Measurements from ENCODE around the gene GALNT10. TPM values are rescaled to one million over a fixed set of nuclear protein-coding genes. Genes with fewer than 3 reads are reported as not detected.

The GALNT10 gene
- total and polyA plus RNA-seq, 2 of the 8 experiments (the other 6 are each of a cell fraction or from before 2014, with no cell fraction given): 4.6 to 15.5 TPM

DNA sequence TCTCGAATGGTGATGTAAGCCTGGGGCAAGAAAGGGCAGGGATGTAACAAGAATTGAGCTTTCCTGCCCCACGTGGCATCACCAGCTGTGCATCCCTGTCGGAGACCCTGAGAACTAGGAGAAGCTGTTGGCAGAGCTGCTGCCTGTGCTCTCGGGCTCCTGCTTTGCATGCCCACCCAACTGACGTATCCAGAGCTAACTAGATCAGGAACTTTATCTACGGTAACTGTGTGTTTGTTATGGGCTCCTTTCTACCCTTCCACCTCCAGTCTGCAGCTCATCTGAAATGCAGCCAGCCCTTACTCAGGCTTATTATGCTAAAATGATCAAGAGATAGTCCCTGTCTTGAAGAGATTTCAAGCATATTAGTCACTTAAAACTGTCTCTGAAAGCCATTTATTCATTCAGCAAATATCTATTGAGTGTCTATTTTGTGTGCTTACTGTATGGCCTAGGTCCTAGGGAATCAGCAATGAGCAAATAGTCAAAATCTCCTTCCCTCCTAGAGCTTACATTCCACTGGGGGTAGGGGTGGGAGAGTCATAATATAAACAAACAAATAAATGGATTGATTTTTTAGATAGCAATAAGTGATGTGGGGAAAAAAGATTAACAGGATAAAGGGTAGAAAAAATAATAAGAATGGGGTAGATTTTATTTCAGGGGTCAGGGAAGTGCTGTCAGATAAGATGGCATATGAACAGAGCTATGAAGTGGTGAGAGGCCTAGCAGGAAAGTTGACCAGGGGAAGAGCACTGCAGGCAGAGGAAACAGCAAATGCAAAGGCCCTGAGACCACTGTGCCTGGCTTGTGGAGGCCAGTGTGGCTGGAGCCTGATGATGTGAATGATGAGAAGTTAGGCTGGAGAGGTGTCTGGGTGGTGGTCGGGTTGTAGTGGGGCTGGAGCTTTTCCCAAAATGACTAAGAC, 118.2 kb downstream of the GALNT10 start:
- H3K4me2 ChIP-seq (ENCODE audit: insufficient read depth in 1 of 2, low read depth in 2 of 2, low read length in 2 of 2): no peak overlapping the region
- no peak overlapping the region; the same call in 1 of the 2 replicates for H4K8ac ChIP-seq (ENCODE audit: extremely low read depth, insufficient read depth, low read length)
- H3K4me3 ChIP-seq (ENCODE audit: extremely low read depth in 1 of 4, insufficient read depth in 2 of 4, low read depth in 3 of 4, low read length in 4 of 4): no peak overlapping the region
- no peak overlapping the region for H2AFZ ChIP-seq (ENCODE audit: low read length)
- no peaks in the 10 kb centered on the region for H3K9me3 ChIP-seq (ENCODE audit: insufficient read depth in 2 of 2, low read depth in 1 of 2, low read length in 1 of 2)
- H3K14ac ChIP-seq (ENCODE audit: insufficient read length): no peak overlapping the region
- H2BK12ac ChIP-seq (ENCODE audit: low read depth, low read length): no peak overlapping the region
- no peak overlapping the region for H2BK5ac ChIP-seq (ENCODE audit: low read depth, low read length)
- H3K79me1 ChIP-seq (ENCODE audit: low read depth, low read length): no peaks in the 10 kb centered on the region
- no peak overlapping the region for H3K23ac ChIP-seq (ENCODE audit: insufficient read length)
- DNase-seq (ENCODE audit: low read depth in 1 of 2, low spot score in 2 of 2): no peak
- WGBS, 2 experiments (ENCODE audit: extremely low coverage in 1 of 2, insufficient coverage in 1 of 2, insufficient read length in 1 of 2, insufficient replicate concordance in 2 of 2, low coverage in 1 of 2, low lambda C conversion rate in 2 of 2, missing lambda C conversion rate in 1 of 2): 84% methylated on average over 7 of the region's 7 CpGs; no CpG with 5 or more reads in 1 of the 2 experiments
- H4K20me1 ChIP-seq (replicated peaks in 1 of 2; ENCODE audit: control insufficient read depth in 1 of 2, insufficient read depth in 2 of 2, low read length in 2 of 2): no peaks in the 10 kb centered on the region
- no peak overlapping the region; the same call in 1 of the 2 replicates for H3K18ac ChIP-seq (ENCODE audit: extremely low read depth, low read length)
- no peak overlapping the region for H3K9ac ChIP-seq (replicated peaks in 1 of 4; ENCODE audit: extremely low read depth in 1 of 4, low read depth in 3 of 4, low read length in 3 of 4)
- no peaks in the 10 kb centered on the region for H3K27me3 ChIP-seq (replicated peaks in 1 of 4; ENCODE audit: control insufficient read depth in 3 of 4, extremely low read depth in 1 of 4, insufficient read depth in 3 of 4, low read length in 3 of 4)
- H2BK120ac ChIP-seq (replicated peaks; ENCODE audit: low read depth, low read length): no peak overlapping the region
- no peak overlapping the region for H3K4ac ChIP-seq (replicated peaks; ENCODE audit: insufficient read length, low read depth, low read length)
- H3K36me3 ChIP-seq (ENCODE audit: control insufficient read depth in 2 of 4, insufficient read depth in 4 of 4, low read length in 3 of 4): no peaks in the 10 kb centered on the region
- no peak overlapping the region for H3K56ac ChIP-seq (replicated peaks; ENCODE audit: insufficient read length, low read depth, low read length)
- H3K27ac ChIP-seq (ENCODE audit: low read depth, low read length): no peak overlapping the region
- H2BK20ac ChIP-seq (ENCODE audit: low read length): no peak overlapping the region
- H3K23me2 ChIP-seq (ENCODE audit: low read depth, low read length): no peaks in the 10 kb centered on the region
- no peak overlapping the region for H4K91ac ChIP-seq (replicated peaks; ENCODE audit: insufficient read length, low read length)
- peak overlapping the region; percentile 46; the same call in 1 of the 2 replicates for H2BK15ac ChIP-seq (ENCODE audit: low read length)
- H2AK5ac ChIP-seq (ENCODE audit: low read depth, low read length): no peak overlapping the region
- POLR2A ChIA-PET (ENCODE audit: partially characterized antibody): interaction anchor here (1.0 kb wide), 1 partner anchor 72 kb away, joined by 3 read pairs; no protein-coding TSS in a partner anchor
- CTCF ChIA-PET (ENCODE audit: partially characterized antibody): interaction anchor here (0.6 to 1.6 kb wide), 3 partner anchors 60 to 111 kb away, joined by 3 to 6 read pairs (median 3); no protein-coding TSS in a partner anchor
- no peak for FAIRE-seq
- no peaks in the 10 kb centered on the region for H3K79me2 ChIP-seq (ENCODE audit: control insufficient read depth in 1 of 2, insufficient read depth in 2 of 2, low read length in 2 of 2)
- no peaks in the 10 kb centered on the region for H3K4me1 ChIP-seq (replicated peaks in 1 of 4; ENCODE audit: control insufficient read depth in 3 of 4, insufficient read depth in 4 of 4, low read length in 3 of 4)
- H4K5ac ChIP-seq (ENCODE audit: insufficient read length, low read depth, low read length): no peak overlapping the region
- TF ChIP-seq, protein P1, sequence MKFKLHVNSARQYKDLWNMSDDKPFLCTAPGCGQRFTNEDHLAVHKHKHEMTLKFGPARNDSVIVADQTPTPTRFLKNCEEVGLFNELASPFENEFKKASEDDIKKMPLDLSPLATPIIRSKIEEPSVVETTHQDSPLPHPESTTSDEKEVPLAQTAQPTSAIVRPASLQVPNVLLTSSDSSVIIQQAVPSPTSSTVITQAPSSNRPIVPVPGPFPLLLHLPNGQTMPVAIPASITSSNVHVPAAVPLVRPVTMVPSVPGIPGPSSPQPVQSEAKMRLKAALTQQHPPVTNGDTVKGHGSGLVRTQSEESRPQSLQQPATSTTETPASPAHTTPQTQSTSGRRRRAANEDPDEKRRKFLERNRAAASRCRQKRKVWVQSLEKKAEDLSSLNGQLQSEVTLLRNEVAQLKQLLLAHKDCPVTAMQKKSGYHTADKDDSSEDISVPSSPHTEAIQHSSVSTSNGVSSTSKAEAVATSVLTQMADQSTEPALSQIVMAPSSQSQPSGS (IDR thresholded peaks at IDR 0.05; ENCODE audit: low read length): no peak
- TF ChIP-seq SAP30 (IDR thresholded peaks at IDR 0.05; ENCODE audit: insufficient read depth, insufficient replicate concordance, low read length) (no peak), CTBP2 (IDR thresholded peaks at IDR 0.05; ENCODE audit: borderline replicate concordance, insufficient read depth, insufficient read length, low read length) (no peak), EGR1 (IDR thresholded peaks at IDR 0.05; ENCODE audit: borderline replicate concordance, low read depth, low read length) (no peak), SP1 (IDR thresholded peaks at IDR 0.05; ENCODE audit: low read depth, low read length) (no peak), NANOG (IDR thresholded peaks at IDR 0.05; ENCODE audit: insufficient read depth, low read depth, low read length, poor library complexity, severe bottlenecking) (no peak), SIRT6 (IDR thresholded peaks at IDR 0.05; ENCODE audit: low read length) (no peak)
- TF ChIP-seq, protein P2, sequence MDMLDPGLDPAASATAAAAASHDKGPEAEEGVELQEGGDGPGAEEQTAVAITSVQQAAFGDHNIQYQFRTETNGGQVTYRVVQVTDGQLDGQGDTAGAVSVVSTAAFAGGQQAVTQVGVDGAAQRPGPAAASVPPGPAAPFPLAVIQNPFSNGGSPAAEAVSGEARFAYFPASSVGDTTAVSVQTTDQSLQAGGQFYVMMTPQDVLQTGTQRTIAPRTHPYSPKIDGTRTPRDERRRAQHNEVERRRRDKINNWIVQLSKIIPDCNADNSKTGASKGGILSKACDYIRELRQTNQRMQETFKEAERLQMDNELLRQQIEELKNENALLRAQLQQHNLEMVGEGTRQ (IDR thresholded peaks at IDR 0.05; ENCODE audit: low read length): no peak
